Peyer's patch (tissue), 4 donors: ENCODE measurements around the gene CERKL.

Experiments
- CTCF ChIP-seq, 6 experiments: fragments of 450-650 bp in 4 of 6; fragments of 200-600 bp in 2 of 6; sonication (generic) in 1 of 6; IDR thresholded peaks; one replicate each; pipeline ENCODE4 v1.5.1; 2017 to 2019; ENCODE audit warnings: antibody characterized with exemption in 6 of 6, mild to moderate bottlenecking in 3 of 6, moderate library complexity in 1 of 6
- POLR2A ChIP-seq, 2 donors: fragments of 450-650 bp; IDR thresholded peaks; one replicate each; pipeline ENCODE4 v1.5.1; 2017; ENCODE audit warnings: antibody characterized with exemption in 2 of 2, mild to moderate bottlenecking in 2 of 2, moderate library complexity in 2 of 2

- TF ChIP-seq CTCF (IDR thresholded peaks at IDR 0.05) (no peak), POLR2A (IDR thresholded peaks at IDR 0.05) (no peak)
Observed at GRCh38 chr2:181672255-181673008, 15.5 kb upstream of the CERKL start.
